HepG2 (cell line): ENCODE results near the gene ZNF429. TPM values are rescaled to one million over a fixed set of nuclear protein-coding genes. Genes with fewer than 3 reads are reported as not detected.

Source experiments
- ATAC-seq: fragments of 200-7000 bp; cut with Tn5 transposase; 3 replicates; pipeline ENCODE4 v1.9.1; 2020; ENCODE audit warnings: mild to moderate bottlenecking, moderate library complexity
- BruUV-seq: library from RNA; stranded (reverse); fragments of 400-500 nt; replicated peaks from 2 replicates; lab custom pipeline; 2021; lab: Mats Ljungman, UMichigan
- CTCF ChIA-PET: fragments of 300-600 bp; formaldehyde crosslinking; extraction: SDS; loops from one replicate; lab custom pipeline; 2021; ENCODE audit warnings: low total read pairs, inconsistent platforms, low intra/inter-chr PET ratio; lab: Yijun Ruan, JAX
- POLR2A ChIA-PET: fragments of 350-600 bp; sonication (Branson Sonifier 250); formaldehyde crosslinking; loops from one replicate; lab custom pipeline; 2020; ENCODE audit warnings: antibody characterized with exemption, inconsistent platforms; lab: Yijun Ruan, JAX
- DNase-seq: peaks from one replicate; pipeline ENCODE4 v3.0.0-alpha.2; 2015; ENCODE audit warnings: low spot score
- FAIRE-seq: peaks from 3 replicates; lab custom pipeline; 2011; peaks lifted over from hg19 to GRCh38; lab: Jason Lieb, UNC
- H2AFZ ChIP-seq: one replicate; pipeline ENCODE4 v1.6.1; 2011; ENCODE audit warnings: low read length, inconsistent platforms
- H3K27ac ChIP-seq: fragments of 300-600 bp; 3 replicates; pipeline ENCODE4 v1.8.0; 2011; ENCODE audit warnings: mixed run types, mild to moderate bottlenecking, mixed read lengths, low read length, inconsistent platforms; ENCODE audit not compliant: insufficient read depth; ENCODE audit errors: extremely low read length
- H3K27me3 ChIP-seq, 2 experiments: fragments of 200-600 bp in 1 of 2; 2 replicates in 1 of 2; 3 replicates in 1 of 2; pipeline versions ENCODE4 v1.6.0 to v1.8.0; 2011; ENCODE audit warnings: low read length in 2 of 2, mild to moderate bottlenecking in 2 of 2, moderate library complexity in 2 of 2, inconsistent platforms in 1 of 2; ENCODE audit not compliant: insufficient read depth in 2 of 2, control insufficient read depth in 1 of 2
- H3K36me3 ChIP-seq, 2 experiments: fragments of 200-600 bp in 1 of 2; replicated peaks in 1 of 2; 2 replicates in 1 of 2; 3 replicates in 1 of 2; pipeline versions ENCODE4 v1.5.1 to v1.8.0; 2011; ENCODE audit warnings: low read length in 2 of 2, inconsistent platforms in 1 of 2; ENCODE audit not compliant: insufficient read depth in 2 of 2, control insufficient read depth in 1 of 2
- H3K4me1 ChIP-seq: 2 replicates; pipeline ENCODE4 v1.5.1; 2012; ENCODE audit warnings: low read length, inconsistent platforms; ENCODE audit not compliant: insufficient read depth
- H3K4me2 ChIP-seq: 2 replicates; pipeline ENCODE4 v1.6.0; 2011; ENCODE audit warnings: low read depth, low read length, inconsistent platforms
- H3K4me3 ChIP-seq, 3 experiments: fragments of 200-600 bp in 1 of 3; sonication (generic), shearing (Covaris generic) in 1 of 3; replicated peaks in 1 of 3; 2 replicates each; pipeline ENCODE4 v1.5.1; 2011 to 2016; ENCODE audit warnings: low read length in 3 of 3, inconsistent platforms in 2 of 3, low read depth in 2 of 3, mild to moderate bottlenecking in 2 of 3, control low read depth in 1 of 3, mixed read lengths in 1 of 3; ENCODE audit not compliant: insufficient read depth in 1 of 3
- H3K79me2 ChIP-seq: one replicate; pipeline ENCODE4 v1.6.1; 2011; ENCODE audit warnings: low read length, inconsistent platforms; ENCODE audit not compliant: insufficient read depth
- H3K9ac ChIP-seq: 2 replicates; pipeline ENCODE4 v1.6.0; 2011; ENCODE audit warnings: mild to moderate bottlenecking, low read depth, low read length, inconsistent platforms; ENCODE audit not compliant: insufficient read depth
- H3K9me3 ChIP-seq: 2 replicates; pipeline ENCODE4 v1.5.1; 2012; ENCODE audit warnings: mild to moderate bottlenecking, low read length
- H4K20me1 ChIP-seq: 2 replicates; pipeline ENCODE4 v1.6.0; 2011; ENCODE audit warnings: inconsistent platforms, mild to moderate bottlenecking, low read length, moderate library complexity; ENCODE audit not compliant: insufficient read depth
- BRD4 ChIP-seq: sonication (generic); formaldehyde crosslinking; IDR thresholded peaks from 2 replicates; pipeline ENCODE4 v1.4.0; 2020; ENCODE audit warnings: missing genetic modification reagents
- CEBPB ChIP-seq: IDR thresholded peaks from 2 replicates; pipeline ENCODE4 v1.6.1; 2011; ENCODE audit warnings: low read depth, low read length, improper control_type of control experiment, borderline replicate concordance
- FIP1L1 ChIP-seq: fragments of 200-400 bp; formaldehyde crosslinking; IDR thresholded peaks from 2 replicates; pipeline ENCODE4 v1.6.1; 2018; ENCODE audit warnings: low read depth, mild to moderate bottlenecking, low read length, moderate library complexity, borderline replicate concordance; ENCODE audit not compliant: insufficient read depth
- IKZF1 ChIP-seq: fragments of 450-650 bp; IDR thresholded peaks from 2 replicates; pipeline ENCODE4 v1.7.1; 2016
- MYNN ChIP-seq: sonication (generic); formaldehyde crosslinking; IDR thresholded peaks from 2 replicates; pipeline ENCODE4 v1.4.0; 2020; ENCODE audit warnings: mild to moderate bottlenecking, low read depth, missing genetic modification reagents
- SNAPC5 ChIP-seq: sonication (generic); formaldehyde crosslinking; IDR thresholded peaks from 2 replicates; pipeline ENCODE4 v1.8.1; 2023; ENCODE audit warnings: mild to moderate bottlenecking, missing genetic modification reagents, borderline replicate concordance
- TBP ChIP-seq: sonication (generic); formaldehyde crosslinking; IDR thresholded peaks from 2 replicates; pipeline ENCODE4 v1.5.0; 2020; ENCODE audit warnings: missing genetic modification reagents
- ZBTB2 ChIP-seq: sonication (generic); formaldehyde crosslinking; IDR thresholded peaks from 2 replicates; pipeline ENCODE4 v1.8.0; 2022; ENCODE audit warnings: low read depth, missing genetic modification reagents
- ZFP62 ChIP-seq: sonication (generic); formaldehyde crosslinking; IDR thresholded peaks from 2 replicates; pipeline ENCODE4 v1.4.0; 2020; ENCODE audit warnings: missing genetic modification reagents
- ZNF253 ChIP-seq: sonication (generic); formaldehyde crosslinking; IDR thresholded peaks from 2 replicates; pipeline ENCODE4 v1.8.0; 2022; ENCODE audit warnings: mild to moderate bottlenecking, missing genetic modification reagents, borderline replicate concordance
- ZNF30 ChIP-seq: sonication (generic); formaldehyde crosslinking; IDR thresholded peaks from 2 replicates; pipeline ENCODE4 v1.5.0; 2020; ENCODE audit warnings: mild to moderate bottlenecking, missing genetic modification reagents
- ZNF333 ChIP-seq: sonication (generic); formaldehyde crosslinking; IDR thresholded peaks from 2 replicates; pipeline ENCODE4 v1.4.0; 2020; ENCODE audit warnings: mild to moderate bottlenecking, missing genetic modification reagents, borderline replicate concordance
- ZNF512B ChIP-seq: sonication (generic); formaldehyde crosslinking; IDR thresholded peaks from 2 replicates; pipeline ENCODE4 v1.5.1; 2020; ENCODE audit warnings: missing genetic modification reagents, mild to moderate bottlenecking, borderline replicate concordance
- ZNF761 ChIP-seq: sonication (generic); formaldehyde crosslinking; conservative IDR thresholded peaks from 2 replicates; pipeline ENCODE4 v1.4.0; 2020; ENCODE audit warnings: mild to moderate bottlenecking, missing genetic modification reagents
- WGBS: methylation state at CpG from one replicate; pipeline ENCODE4 v1.1.6; 2017; ENCODE audit warnings: low lambda C conversion rate; 5-methylcytosine and 5-hydroxymethylcytosine counted together
- in situ Hi-C: cut with HindIII; loops from 2 replicates; pipeline ENCODE4 v1.10.0; 2017; ENCODE audit warnings: low pct_unique_long_range_greater_than_20kb; ENCODE audit not compliant: extremely low pct_ligation_motif_present
- intact Hi-C: fragments of 100-400 bp; cut with micrococcal nuclease; formaldehyde crosslinking; loops from one replicate; pipeline ENCODE4 v1.10.0; 2022; ENCODE audit not compliant: unreplicated experiment
- polyA plus RNA-seq, 8 experiments: library from polyadenylated mRNA; depleted of rRNA in 3 of 8; stranded (reverse) in 7 of 8; unstranded in 1 of 8; fragments of >200 nt; fragmentation: Illumina TruSeq in 4 of 8; extraction: Trizol in 4 of 8; gene quantifications; 2 replicates each; pipeline versions ENCODE4 v1.2.1 to v1.2.3, GENCODE V29; 2011 to 2016; ENCODE audit warnings: low read depth in 4 of 8, missing spikeins in 1 of 8, mixed read lengths in 1 of 8; ENCODE audit not compliant: insufficient read depth in 1 of 8
- total RNA-seq, 5 experiments: library from RNA; depleted of rRNA; stranded (reverse); fragments of >200 nt; fragmentation: Illumina TruSeq; extraction: Trizol; gene quantifications; 2 replicates each; pipeline ENCODE4 v1.2.3, GENCODE V29; 2016; ENCODE audit warnings: low read depth in 1 of 5

ZNF429 gene
- total and polyA plus RNA-seq, 2 of the 13 experiments (the other 11 are each of a cell fraction or from before 2014, with no cell fraction given) = 3.3 to 3.4 TPM

- WGBS = 7% methylated on average over 4 of the region's 4 CpGs
Observed at GRCh38 chr19:21496876-21497275, 8.5 kb upstream of the ZNF429 start.

GRCh38 chr19:21498651-21499050 lies 6.8 kb upstream of the ZNF429 start:
- no peak for FAIRE-seq
- WGBS = 15% methylated on average over 2 of the region's 2 CpGs
- intact Hi-C loops = no loop called here
- TF ChIP-seq SNAPC5 (CRISPR knock-in tag) (no peak), TBP (CRISPR knock-in tag) (no peak), BRD4 (CRISPR knock-in tag) (no peak), ZNF253 (CRISPR knock-in tag) (no peak), IKZF1 (no peak), ZNF512B (CRISPR knock-in tag) (no peak), ZNF761 (no peak), FIP1L1 (no peak), ZNF333 (CRISPR knock-in tag) (no peak), ZNF30 (CRISPR knock-in tag) (no peak), MYNN (CRISPR knock-in tag) (no peak), ZFP62 (CRISPR knock-in tag) (no peak)

More at GRCh38 chr19:21496876-21497275, 8.5 kb upstream of the ZNF429 start:
- in situ Hi-C loops (no loop called here), intact Hi-C loops (no loop called here)
- H3K9me3 ChIP-seq = peaks cover 69% of the 10 kb centered on the region
- FAIRE-seq (no peak), DNase-seq (no peak), ATAC-seq (no peak)
- BruUV-seq = no TSS peak
- ChIA-PET POLR2A (no interaction called here), CTCF (no interaction called here)
- H3K4me3 ChIP-seq = no peak overlapping the region
- no peaks in the 10 kb centered on the region for H3K4me1 ChIP-seq
- H3K27me3 ChIP-seq = no peaks in the 10 kb centered on the region
- peak; percentile 0; the same call in 1 of the 2 replicates for TF ChIP-seq CEBPB
- no peak for TF ChIP-seq ZBTB2
- no peaks in the 10 kb centered on the region for H3K79me2 ChIP-seq
- no peak overlapping the region for H3K27ac ChIP-seq
- H3K4me2 ChIP-seq = no peak overlapping the region
- no peak overlapping the region for H2AFZ ChIP-seq
- H3K36me3 ChIP-seq = no peaks in the 10 kb centered on the region
- no peak overlapping the region for H3K9ac ChIP-seq
- no peaks in the 10 kb centered on the region for H4K20me1 ChIP-seq

More at GRCh38 chr19:21498651-21499050, 6.8 kb upstream of the ZNF429 start:
- no peak overlapping the region for H3K9ac ChIP-seq
- H3K9me3 ChIP-seq = peaks cover 54% of the 10 kb centered on the region
- H4K20me1 ChIP-seq = no peaks in the 10 kb centered on the region
- H3K36me3 ChIP-seq = no peaks in the 10 kb centered on the region
- DNase-seq (no peak), ATAC-seq (no peak)
- H3K27ac ChIP-seq = no peak overlapping the region
- no peaks in the 10 kb centered on the region for H3K4me1 ChIP-seq
- H3K27me3 ChIP-seq = no peaks in the 10 kb centered on the region
- no peak overlapping the region for H3K4me3 ChIP-seq
- H3K79me2 ChIP-seq = no peaks in the 10 kb centered on the region
- no TSS peak for BruUV-seq
- no peak overlapping the region for H2AFZ ChIP-seq
- H3K4me2 ChIP-seq = no peak overlapping the region
- POLR2A ChIA-PET = no interaction called here
- CTCF ChIA-PET = no interaction called here
- in situ Hi-C loops = no loop called here
